ENCODE measurements around the gene KCTD20. TPM values are rescaled to one million over a fixed set of nuclear protein-coding genes. Genes with fewer than 3 reads are reported as not detected.

The KCTD20 gene
- total and polyA plus RNA-seq, 2 of the 13 experiments (the other 11 are each of a cell fraction or from before 2014, with no cell fraction given) = 52.7 to 67.1 TPM

GRCh38 chr6:36493859-36494258, 51.1 kb downstream of the KCTD20 start (continued):
- TF ChIP-seq, protein P1, sequence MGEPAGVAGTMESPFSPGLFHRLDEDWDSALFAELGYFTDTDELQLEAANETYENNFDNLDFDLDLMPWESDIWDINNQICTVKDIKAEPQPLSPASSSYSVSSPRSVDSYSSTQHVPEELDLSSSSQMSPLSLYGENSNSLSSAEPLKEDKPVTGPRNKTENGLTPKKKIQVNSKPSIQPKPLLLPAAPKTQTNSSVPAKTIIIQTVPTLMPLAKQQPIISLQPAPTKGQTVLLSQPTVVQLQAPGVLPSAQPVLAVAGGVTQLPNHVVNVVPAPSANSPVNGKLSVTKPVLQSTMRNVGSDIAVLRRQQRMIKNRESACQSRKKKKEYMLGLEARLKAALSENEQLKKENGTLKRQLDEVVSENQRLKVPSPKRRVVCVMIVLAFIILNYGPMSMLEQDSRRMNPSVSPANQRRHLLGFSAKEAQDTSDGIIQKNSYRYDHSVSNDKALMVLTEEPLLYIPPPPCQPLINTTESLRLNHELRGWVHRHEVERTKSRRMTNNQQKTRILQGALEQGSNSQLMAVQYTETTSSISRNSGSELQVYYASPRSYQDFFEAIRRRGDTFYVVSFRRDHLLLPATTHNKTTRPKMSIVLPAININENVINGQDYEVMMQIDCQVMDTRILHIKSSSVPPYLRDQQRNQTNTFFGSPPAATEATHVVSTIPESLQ (CRISPR knock-in tag; conservative IDR thresholded peaks at IDR 0.05) = no peak
- TF ChIP-seq TRIM24 (CRISPR knock-in tag; IDR thresholded peaks at IDR 0.05) = no peak
- TF ChIP-seq ZNF75D (CRISPR knock-in tag; IDR thresholded peaks at IDR 0.05; ENCODE audit: borderline replicate concordance) = no peak
- peak in 1 of 2 experiments; percentile 78; a peak in 2 of 4 replicates for TF ChIP-seq EP300 (IDR thresholded peaks at IDR 0.05; ENCODE audit: low read depth in 2 of 2, low read length in 2 of 2)
- peak; percentile 34; the same call in 1 of the 2 replicates for TF ChIP-seq EP300 (CRISPR knock-in tag; IDR thresholded peaks at IDR 0.05; ENCODE audit: borderline replicate concordance)
- peak; percentile 87 for TF ChIP-seq ELF3 (CRISPR knock-in tag; IDR thresholded peaks at IDR 0.05)
- TF ChIP-seq SMYD3 (CRISPR knock-in tag; IDR thresholded peaks at IDR 0.05) = no peak; the same call in 1 of the 2 replicates
- TF ChIP-seq, protein P2, sequence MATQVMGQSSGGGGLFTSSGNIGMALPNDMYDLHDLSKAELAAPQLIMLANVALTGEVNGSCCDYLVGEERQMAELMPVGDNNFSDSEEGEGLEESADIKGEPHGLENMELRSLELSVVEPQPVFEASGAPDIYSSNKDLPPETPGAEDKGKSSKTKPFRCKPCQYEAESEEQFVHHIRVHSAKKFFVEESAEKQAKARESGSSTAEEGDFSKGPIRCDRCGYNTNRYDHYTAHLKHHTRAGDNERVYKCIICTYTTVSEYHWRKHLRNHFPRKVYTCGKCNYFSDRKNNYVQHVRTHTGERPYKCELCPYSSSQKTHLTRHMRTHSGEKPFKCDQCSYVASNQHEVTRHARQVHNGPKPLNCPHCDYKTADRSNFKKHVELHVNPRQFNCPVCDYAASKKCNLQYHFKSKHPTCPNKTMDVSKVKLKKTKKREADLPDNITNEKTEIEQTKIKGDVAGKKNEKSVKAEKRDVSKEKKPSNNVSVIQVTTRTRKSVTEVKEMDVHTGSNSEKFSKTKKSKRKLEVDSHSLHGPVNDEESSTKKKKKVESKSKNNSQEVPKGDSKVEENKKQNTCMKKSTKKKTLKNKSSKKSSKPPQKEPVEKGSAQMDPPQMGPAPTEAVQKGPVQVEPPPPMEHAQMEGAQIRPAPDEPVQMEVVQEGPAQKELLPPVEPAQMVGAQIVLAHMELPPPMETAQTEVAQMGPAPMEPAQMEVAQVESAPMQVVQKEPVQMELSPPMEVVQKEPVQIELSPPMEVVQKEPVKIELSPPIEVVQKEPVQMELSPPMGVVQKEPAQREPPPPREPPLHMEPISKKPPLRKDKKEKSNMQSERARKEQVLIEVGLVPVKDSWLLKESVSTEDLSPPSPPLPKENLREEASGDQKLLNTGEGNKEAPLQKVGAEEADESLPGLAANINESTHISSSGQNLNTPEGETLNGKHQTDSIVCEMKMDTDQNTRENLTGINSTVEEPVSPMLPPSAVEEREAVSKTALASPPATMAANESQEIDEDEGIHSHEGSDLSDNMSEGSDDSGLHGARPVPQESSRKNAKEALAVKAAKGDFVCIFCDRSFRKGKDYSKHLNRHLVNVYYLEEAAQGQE (IDR thresholded peaks at IDR 0.05; ENCODE audit: borderline replicate concordance in 1 of 2, low read depth in 1 of 2, low read length in 2 of 2) = peak in 1 of 2 experiments; percentile 13; a peak in 1 of 4 replicates
- TF ChIP-seq FOXA3 (CRISPR knock-in tag; IDR thresholded peaks at IDR 0.05) = peak; percentile 80
- TF ChIP-seq CEBPG (CRISPR knock-in tag; IDR thresholded peaks at IDR 0.05) = peak; percentile 88
- TF ChIP-seq MIER2 (CRISPR knock-in tag; IDR thresholded peaks at IDR 0.05) = 0 out of 2 replicates have a peak, but pooled peaks have one; percentile 38
- TF ChIP-seq NFE2 (CRISPR knock-in tag; IDR thresholded peaks at IDR 0.05) = no peak
- TF ChIP-seq MYPOP (CRISPR knock-in tag; IDR thresholded peaks at IDR 0.05) = no peak
- peak; percentile 51 for TF ChIP-seq TCF7 (IDR thresholded peaks at IDR 0.05; ENCODE audit: low read depth)
- no peak for TF ChIP-seq NFIB (CRISPR knock-in tag; IDR thresholded peaks at IDR 0.05; ENCODE audit: borderline replicate concordance)
- TF ChIP-seq ZNF644 (CRISPR knock-in tag; IDR thresholded peaks at IDR 0.05; ENCODE audit: low read depth) = 0 out of 2 replicates have a peak, but pooled peaks have one; percentile 21
- TF ChIP-seq HNF4A (CRISPR knock-in tag; IDR thresholded peaks at IDR 0.05) = peak; percentile 32; the same call in 1 of the 2 replicates
- peak; percentile 59; the same call in 1 of the 2 replicates for TF ChIP-seq FOXP1 (IDR thresholded peaks at IDR 0.05)
- peak; percentile 76 for TF ChIP-seq FOXP1 (CRISPR knock-in tag; IDR thresholded peaks at IDR 0.05)
- peak; percentile 35; the same call in 1 of the 2 replicates for TF ChIP-seq HDAC2 (CRISPR knock-in tag; IDR thresholded peaks at IDR 0.05)
- peak; percentile 30; the same call in 1 of the 2 replicates for TF ChIP-seq ZNF331 (CRISPR knock-in tag; IDR thresholded peaks at IDR 0.05)
- TF ChIP-seq SUZ12 (IDR thresholded peaks at IDR 0.05; ENCODE audit: low read depth, low read length) = no peak
- no peak for TF ChIP-seq KLF12 (CRISPR knock-in tag; IDR thresholded peaks at IDR 0.05; ENCODE audit: borderline replicate concordance)
- peak; percentile 44; the same call in 1 of the 2 replicates for TF ChIP-seq ATF1 (CRISPR knock-in tag; IDR thresholded peaks at IDR 0.05)

Data from HepG2 (cell line).